ENCODE measurements around the gene FIBCD1. TPM values are rescaled to one million over a fixed set of nuclear protein-coding genes. Genes with fewer than 3 reads are reported as not detected.

FIBCD1 gene, protein sequence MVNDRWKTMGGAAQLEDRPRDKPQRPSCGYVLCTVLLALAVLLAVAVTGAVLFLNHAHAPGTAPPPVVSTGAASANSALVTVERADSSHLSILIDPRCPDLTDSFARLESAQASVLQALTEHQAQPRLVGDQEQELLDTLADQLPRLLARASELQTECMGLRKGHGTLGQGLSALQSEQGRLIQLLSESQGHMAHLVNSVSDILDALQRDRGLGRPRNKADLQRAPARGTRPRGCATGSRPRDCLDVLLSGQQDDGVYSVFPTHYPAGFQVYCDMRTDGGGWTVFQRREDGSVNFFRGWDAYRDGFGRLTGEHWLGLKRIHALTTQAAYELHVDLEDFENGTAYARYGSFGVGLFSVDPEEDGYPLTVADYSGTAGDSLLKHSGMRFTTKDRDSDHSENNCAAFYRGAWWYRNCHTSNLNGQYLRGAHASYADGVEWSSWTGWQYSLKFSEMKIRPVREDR
- 1.4 TPM in 2 replicates for total RNA-seq

DNA sequence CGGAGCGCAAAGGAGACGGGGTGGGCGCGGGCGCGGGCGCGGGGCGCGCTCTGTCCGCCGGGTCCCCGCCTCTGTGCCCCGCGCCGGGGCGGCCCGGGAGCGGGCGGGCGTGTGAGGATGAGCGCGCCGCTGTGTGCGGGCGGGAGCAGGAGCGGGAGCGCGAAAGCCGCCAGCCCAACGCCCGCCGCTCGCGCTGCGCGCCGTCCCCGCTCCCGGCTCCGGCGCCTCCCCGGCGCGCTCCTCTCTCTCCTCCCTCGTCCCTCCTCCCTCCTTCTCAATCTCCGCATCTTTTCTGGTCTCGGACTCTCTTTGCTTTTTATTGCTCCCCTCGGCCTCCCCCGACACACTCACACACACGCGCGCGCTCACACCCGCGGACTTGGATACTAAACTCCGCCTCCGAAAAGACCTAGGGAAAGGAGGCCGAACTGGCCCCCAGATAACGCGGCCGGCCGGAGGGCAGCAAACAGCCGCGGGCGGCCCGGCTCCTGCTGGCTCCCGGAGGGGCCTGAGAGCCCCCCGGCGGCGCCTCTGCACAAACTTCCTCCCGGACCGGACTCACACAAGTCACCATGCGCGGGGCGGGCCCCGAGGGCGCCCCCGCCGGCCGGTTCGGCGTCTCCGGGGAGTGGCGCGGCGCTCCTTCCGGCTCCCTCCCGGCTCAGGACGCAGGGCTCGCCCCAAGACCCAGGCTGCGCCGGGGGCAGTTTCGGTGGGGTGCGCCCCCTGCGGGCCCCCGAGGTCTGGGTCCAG, at the start of gene FIBCD1:
TSS of gene FIBCD1 (minus strand) at position 596 of the 753 bp plus-strand sequence. CDS start 640 bp downstream, outside the sequence.

DNA sequence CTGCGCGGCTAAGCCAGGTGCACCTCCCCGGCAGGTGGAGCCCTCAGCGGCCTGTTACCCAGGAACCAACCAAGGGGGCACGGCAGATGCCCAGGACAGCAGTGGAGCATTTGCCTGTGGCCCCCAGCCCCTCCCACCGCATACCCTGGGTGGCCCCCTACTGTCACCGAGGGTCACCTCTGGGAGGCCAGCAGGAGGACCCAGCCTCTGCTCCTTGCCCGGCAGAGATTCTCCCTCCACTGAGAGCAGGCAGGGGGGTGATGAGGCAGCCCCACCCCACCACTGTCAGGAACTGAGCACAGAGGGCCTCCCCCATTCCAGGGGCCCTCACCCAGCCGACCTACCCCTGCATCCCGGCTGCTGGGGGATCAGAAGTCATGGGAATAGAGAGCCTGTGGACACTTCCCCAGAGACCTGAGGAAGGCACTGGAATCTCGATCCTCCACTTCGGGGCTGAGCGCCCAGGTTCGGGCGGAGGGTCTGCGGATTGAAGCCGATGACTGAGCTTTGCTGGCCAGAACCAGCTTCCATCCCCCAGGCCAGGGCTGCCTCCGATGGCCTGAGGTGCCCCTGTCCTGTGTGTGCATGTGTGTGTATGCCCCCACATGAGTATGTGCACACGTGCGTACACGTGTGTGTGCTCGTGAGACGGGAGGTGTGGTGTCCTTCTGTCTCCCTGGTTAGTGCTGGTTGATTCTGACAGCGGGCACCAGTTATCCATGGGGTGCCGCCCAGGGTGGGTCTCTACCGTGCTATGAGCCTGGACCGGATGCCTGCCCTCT, 42.6 kb downstream of the FIBCD1 start, which contains the start of gene QRFP:
TSS of gene QRFP (minus strand) at position 580 of the 782 bp plus-strand sequence. CDS start 2,974 bp downstream, outside the sequence.

Other genes with a start within 250 kb of the FIBCD1 start
- 18.3 and 22.3 TPM in 2 replicates for gene EXOSC2, start 245.5 kb downstream of the FIBCD1 start, total RNA-seq
- gene ABL1, start 104.0 kb downstream of the FIBCD1 start, total RNA-seq: 47.7 and 59.8 TPM in 2 replicates
- not detected in 2 replicates for gene QRFP, start 42.4 kb downstream of the FIBCD1 start, total RNA-seq
- 0.09 and 5.1 TPM in 2 replicates for gene LAMC3, start 69.9 kb upstream of the FIBCD1 start, total RNA-seq
- 1.2 and 2.5 TPM in 2 replicates for gene AIF1L, start 157.3 kb upstream of the FIBCD1 start, total RNA-seq
- gene NUP214, start 186.3 kb upstream of the FIBCD1 start, total RNA-seq: 9.5 and 9.7 TPM in 2 replicates